ENCODE results near the gene HKDC1.
"Not testable (repeated sequence)": the region's sequence is repeated elsewhere in the genome, so short reads cannot be mapped to it uniquely, and the experiment has no call there.

Gene HKDC1

DNA sequence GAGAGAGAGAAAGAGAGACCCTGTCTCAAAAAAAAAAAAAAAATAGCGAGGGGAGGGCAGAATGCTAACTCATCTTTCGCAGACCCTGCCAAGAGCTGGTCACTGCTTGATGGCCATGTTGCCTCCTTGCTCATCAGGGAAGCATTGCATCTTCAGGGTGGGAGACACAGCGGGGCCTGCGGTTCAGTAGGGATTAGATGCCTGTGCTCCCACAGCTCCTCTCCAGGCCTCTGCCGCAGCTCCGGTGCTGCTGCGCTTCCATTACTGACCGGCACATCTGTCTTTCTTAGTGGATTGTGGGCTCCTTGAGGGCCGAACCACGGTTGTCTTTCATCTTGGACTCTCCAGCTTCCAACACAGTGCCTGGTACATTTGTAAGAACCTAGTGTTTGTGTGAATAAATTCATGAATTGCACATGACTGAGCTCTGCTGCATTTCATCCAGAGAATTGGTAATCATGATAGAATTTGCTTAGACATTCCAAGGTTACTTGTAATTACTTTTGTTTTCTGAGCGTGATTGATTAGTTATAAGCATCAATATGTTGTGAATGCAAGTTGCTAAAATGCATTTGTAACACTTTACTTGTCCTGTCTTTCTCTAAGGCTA, 75.0 kb downstream of the HKDC1 start:
- Histone ChIP-seq H3K27ac (ENCODE audit: low read length) (no peak overlapping the region), H3K9me3 (ENCODE audit: insufficient read depth, low read depth, low read length) (no peaks in the 10 kb centered on the region), H3K4me1 (ENCODE audit: insufficient read depth, low read length) (no peaks in the 10 kb centered on the region), H3K36me3 (ENCODE audit: insufficient read depth, low read depth, low read length) (no peaks in the 10 kb centered on the region), H3K27me3 (ENCODE audit: insufficient read depth, low read length) (no peaks in the 10 kb centered on the region), H3K4me3 (ENCODE audit: low read length) (no peak overlapping the region), H3K9ac (ENCODE audit: low read depth, low read length) (no peak overlapping the region)

DNA sequence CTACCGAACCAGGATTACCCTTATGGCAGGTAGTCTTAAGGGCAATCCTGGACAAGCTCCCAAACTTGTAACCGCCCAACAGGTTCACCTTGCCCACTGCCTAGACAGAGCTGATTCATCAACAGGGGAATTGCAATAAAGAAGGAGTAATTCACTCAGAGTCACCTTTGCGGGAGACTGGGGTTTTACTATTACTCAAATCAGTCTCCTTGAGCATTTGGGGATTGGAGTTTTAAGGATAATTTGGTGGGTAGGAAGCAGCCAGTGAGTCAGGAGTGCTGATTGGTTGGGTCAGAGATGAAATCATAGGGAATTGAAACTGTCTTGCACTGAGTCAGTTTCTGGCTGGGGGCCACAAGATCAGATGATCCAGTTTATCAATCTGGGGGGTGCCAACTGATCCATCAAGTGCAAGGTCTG, 83.5 kb downstream of the HKDC1 start:
- Histone ChIP-seq H3K36me3 (ENCODE audit: insufficient read depth, low read depth, low read length) (no peaks in the 10 kb centered on the region), H3K9ac (ENCODE audit: low read depth, low read length) (no peak overlapping the region), H3K9me3 (ENCODE audit: insufficient read depth, low read depth, low read length) (no peaks in the 10 kb centered on the region), H3K4me1 (ENCODE audit: insufficient read depth, low read length) (0 out of 2 replicates have a peak, but pooled peaks cover 2% of the 10 kb centered on the region), H3K4me3 (ENCODE audit: low read length) (no peak overlapping the region), H3K27me3 (ENCODE audit: insufficient read depth, low read length) (no peaks in the 10 kb centered on the region), H3K27ac (ENCODE audit: low read length) (no peak overlapping the region)

DNA sequence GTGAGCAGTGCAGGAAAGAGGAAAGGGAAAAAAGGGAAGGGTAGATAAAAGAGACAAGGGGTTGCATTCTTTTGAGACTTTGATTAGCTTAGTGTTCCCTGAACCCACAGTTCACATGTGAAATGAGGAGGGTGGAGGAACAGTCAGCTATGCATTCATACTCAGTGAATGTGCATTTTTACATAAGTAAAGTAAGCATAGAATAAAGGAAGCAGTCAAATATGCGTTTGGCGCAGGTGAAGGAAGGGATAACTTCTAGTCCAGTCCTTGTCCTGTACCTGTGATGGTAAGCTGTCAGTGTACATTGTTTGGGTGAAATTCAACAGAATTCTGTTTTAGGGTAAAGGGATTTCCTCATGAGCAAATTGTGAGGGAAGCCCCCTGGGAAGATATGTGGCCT, 86.3 kb downstream of the HKDC1 start:
- Histone ChIP-seq H3K9ac (ENCODE audit: low read depth, low read length) (no peak overlapping the region), H3K27me3 (ENCODE audit: insufficient read depth, low read length) (no peaks in the 10 kb centered on the region), H3K36me3 (ENCODE audit: insufficient read depth, low read depth, low read length) (no peaks in the 10 kb centered on the region), H3K9me3 (ENCODE audit: insufficient read depth, low read depth, low read length) (no peaks in the 10 kb centered on the region), H3K4me3 (ENCODE audit: low read length) (no peak overlapping the region), H3K27ac (ENCODE audit: low read length) (no peak overlapping the region), H3K4me1 (ENCODE audit: insufficient read depth, low read length) (0 out of 2 replicates have a peak, but pooled peaks cover 2% of the 10 kb centered on the region)

DNA sequence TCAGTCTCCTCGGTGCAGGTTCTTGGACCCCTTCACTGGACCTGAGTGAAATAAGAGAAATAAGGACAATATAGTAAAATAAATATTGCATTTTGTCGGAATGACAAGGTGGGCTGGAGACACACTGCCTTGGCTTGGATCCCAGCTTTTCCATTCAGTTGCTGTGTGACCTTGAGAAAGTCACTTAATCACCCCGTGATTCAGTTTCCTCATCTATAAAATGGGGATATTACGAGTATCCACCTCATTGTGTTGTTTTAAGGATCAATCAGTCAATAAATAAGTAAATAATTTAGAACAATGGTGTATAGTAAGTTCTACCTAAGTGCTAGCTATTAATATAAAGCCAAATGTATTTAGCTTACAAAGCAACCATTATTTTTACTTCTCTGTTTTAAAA, 87.3 kb downstream of the HKDC1 start:
- peaks cover 2% of the 10 kb centered on the region; the same call in 1 of the 2 replicates for H3K4me1 ChIP-seq (ENCODE audit: insufficient read depth, low read length)
- H3K36me3 ChIP-seq (ENCODE audit: insufficient read depth, low read depth, low read length) = no peaks in the 10 kb centered on the region

DNA sequence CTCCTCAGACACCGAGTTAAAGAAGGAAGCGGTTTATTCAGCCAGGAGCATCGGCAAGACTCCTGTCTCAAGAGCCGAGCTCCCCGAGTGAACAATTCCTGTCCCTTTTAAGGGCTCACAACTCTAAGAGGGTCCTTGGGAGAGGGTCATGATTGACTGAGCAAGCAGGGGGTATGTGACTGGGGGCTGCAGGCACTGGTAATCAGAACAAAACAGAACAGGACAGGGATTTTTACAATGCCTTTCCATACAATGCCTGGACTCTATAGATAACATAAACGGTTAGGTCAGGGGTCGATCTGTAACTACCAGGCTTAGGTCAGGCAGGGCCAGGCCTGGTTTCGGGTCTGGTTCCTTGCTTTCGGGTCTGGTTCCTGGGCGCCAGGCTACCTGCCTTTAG, 88.2 kb downstream of the HKDC1 start:
- H3K27ac ChIP-seq (ENCODE audit: low read length); H3K9me3 ChIP-seq (ENCODE audit: insufficient read depth, low read depth, low read length); H3K4me1 ChIP-seq (ENCODE audit: insufficient read depth, low read length); H3K27me3 ChIP-seq (ENCODE audit: insufficient read depth, low read length); H3K4me3 ChIP-seq (ENCODE audit: low read length); H3K36me3 ChIP-seq (ENCODE audit: insufficient read depth, low read depth, low read length); H3K9ac ChIP-seq (ENCODE audit: low read depth, low read length): not testable (repeated sequence)

More for the DNA sequence above, 87.3 kb downstream of the HKDC1 start:
- Histone ChIP-seq H3K4me3 (ENCODE audit: low read length) (no peak overlapping the region), H3K9ac (ENCODE audit: low read depth, low read length) (no peak overlapping the region), H3K27me3 (ENCODE audit: insufficient read depth, low read length) (no peaks in the 10 kb centered on the region), H3K27ac (ENCODE audit: low read length) (no peak overlapping the region), H3K9me3 (ENCODE audit: insufficient read depth, low read depth, low read length) (no peaks in the 10 kb centered on the region)

DNA sequence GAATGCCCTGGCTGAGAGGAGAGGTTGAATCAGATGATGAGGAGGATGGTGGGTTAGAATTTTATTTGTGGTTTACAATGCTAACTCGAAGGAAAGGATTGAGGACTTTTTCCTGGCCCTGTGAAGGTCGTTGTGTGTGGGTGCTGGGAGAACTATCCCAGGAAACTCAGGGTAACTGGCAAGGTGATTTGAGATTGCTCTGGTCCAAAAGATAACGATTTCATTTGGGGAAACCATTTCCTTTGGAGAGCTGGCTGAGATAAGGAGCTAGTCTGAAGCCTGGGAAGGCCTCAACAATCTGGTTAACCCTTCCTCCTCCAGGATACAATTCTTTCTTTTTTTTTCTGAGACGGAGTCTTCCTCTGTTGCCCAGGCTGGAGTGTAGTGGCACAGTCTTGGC, 91.2 kb downstream of the HKDC1 start:
- Histone ChIP-seq H3K9me3 (ENCODE audit: insufficient read depth, low read depth, low read length) (no peaks in the 10 kb centered on the region), H3K9ac (ENCODE audit: low read depth, low read length) (no peak overlapping the region), H3K27ac (ENCODE audit: low read length) (no peak overlapping the region), H3K36me3 (ENCODE audit: insufficient read depth, low read depth, low read length) (no peaks in the 10 kb centered on the region), H3K27me3 (ENCODE audit: insufficient read depth, low read length) (no peaks in the 10 kb centered on the region), H3K4me1 (ENCODE audit: insufficient read depth, low read length) (peaks cover 7% of the 10 kb centered on the region; the same call in 1 of the 2 replicates), H3K4me3 (ENCODE audit: low read length) (no peak overlapping the region)

DNA sequence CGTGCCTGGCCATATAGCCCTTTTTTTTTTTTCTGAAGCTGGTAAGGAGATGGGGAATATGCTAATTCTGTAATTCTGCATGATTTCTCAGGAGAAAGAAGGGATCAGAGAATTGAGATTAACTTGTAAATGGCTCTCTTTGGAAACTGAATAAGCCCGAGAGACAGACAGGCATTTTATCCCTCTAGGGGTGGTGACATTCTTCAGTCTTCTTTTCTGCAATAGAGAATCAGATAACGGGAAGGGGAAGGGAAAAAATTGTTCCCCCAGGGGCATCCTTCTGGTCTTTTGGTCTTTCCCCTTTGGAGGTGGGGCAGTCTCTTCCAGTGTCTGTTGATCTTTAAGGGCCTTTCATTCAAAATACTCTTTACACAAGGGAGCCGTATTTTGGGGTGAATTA, 92.4 kb downstream of the HKDC1 start:
- H3K36me3 ChIP-seq (ENCODE audit: insufficient read depth, low read depth, low read length) = no peaks in the 10 kb centered on the region
- no peaks in the 10 kb centered on the region for H3K27me3 ChIP-seq (ENCODE audit: insufficient read depth, low read length)
- no peaks in the 10 kb centered on the region for H3K9me3 ChIP-seq (ENCODE audit: insufficient read depth, low read depth, low read length)
- H3K4me1 ChIP-seq (ENCODE audit: insufficient read depth, low read length) = peaks cover 15% of the 10 kb centered on the region
- no peak overlapping the region for H3K9ac ChIP-seq (ENCODE audit: low read depth, low read length)
- no peak overlapping the region for H3K4me3 ChIP-seq (ENCODE audit: low read length)
- H3K27ac ChIP-seq (ENCODE audit: low read length) = no peak overlapping the region

DNA sequence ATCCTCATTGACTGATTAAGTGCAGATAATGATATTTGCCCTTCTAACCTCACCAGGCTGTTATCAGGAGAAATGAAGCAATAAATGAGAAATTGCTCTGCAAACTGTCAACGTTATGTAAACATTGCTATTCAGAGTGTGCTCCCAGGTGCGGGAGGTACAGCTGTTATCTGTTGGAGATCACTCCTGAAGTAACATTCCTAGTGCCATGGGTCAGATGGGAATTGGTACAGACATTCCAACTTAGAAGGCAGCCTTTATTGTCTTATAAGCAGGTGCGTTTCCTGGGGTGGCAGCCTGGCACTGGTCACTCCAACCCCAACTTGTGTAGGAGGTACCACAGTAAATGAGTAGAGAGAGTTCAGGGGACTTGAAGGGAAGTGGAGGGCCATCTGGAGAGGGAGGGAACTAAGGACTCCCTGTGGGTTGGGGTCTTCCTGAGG, 95.0 kb downstream of the HKDC1 start:
- no peak overlapping the region for H3K9ac ChIP-seq (ENCODE audit: low read depth, low read length)
- peaks cover 23% of the 10 kb centered on the region for H3K4me1 ChIP-seq (ENCODE audit: insufficient read depth, low read length)
- H3K9me3 ChIP-seq (ENCODE audit: insufficient read depth, low read depth, low read length) = no peaks in the 10 kb centered on the region
- no peak overlapping the region for H3K4me3 ChIP-seq (ENCODE audit: low read length)
- no peak overlapping the region for H3K27ac ChIP-seq (ENCODE audit: low read length)
- no peaks in the 10 kb centered on the region for H3K36me3 ChIP-seq (ENCODE audit: insufficient read depth, low read depth, low read length)
- H3K27me3 ChIP-seq (ENCODE audit: insufficient read depth, low read length) = no peaks in the 10 kb centered on the region

DNA sequence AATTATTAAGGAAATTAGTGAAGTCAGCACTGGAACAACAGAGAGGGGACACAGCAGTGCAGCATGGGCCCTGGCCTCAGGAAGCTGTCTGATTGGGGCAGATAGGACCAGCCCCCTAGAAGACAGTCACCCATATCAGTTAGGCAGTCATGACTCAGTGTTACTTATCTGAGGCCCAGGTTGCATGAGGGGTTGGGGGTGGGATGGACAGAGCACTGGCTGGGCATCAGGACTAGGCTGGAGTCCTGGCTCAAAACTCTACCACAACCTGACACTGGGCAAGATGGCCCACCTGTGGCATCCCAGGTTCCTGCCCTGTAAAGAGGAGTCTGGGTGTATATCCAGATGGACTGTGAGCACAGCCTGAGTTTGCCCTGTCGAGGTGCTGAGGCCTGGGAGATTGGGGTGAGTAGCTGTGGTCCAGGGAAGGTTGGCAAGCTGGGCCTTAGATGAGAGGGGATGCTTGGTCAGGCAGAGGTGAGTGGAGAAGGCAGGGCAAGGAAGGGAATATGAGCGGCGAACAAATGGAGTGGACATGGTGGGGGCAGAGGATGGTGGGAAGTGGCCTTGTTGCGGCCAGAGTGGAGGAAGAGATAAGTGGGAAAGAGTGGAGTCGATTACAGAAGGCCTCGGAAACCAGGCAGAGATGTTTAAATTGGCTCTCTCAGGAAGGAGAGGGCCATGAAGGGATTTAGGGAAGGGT, 95.6 kb downstream of the HKDC1 start:
- H3K9ac ChIP-seq (ENCODE audit: low read depth, low read length) = no peak overlapping the region
- no peaks in the 10 kb centered on the region for H3K27me3 ChIP-seq (ENCODE audit: insufficient read depth, low read length)
- H3K4me1 ChIP-seq (ENCODE audit: insufficient read depth, low read length) = peaks cover 25% of the 10 kb centered on the region
- no peak overlapping the region for H3K4me3 ChIP-seq (ENCODE audit: low read length)
- H3K27ac ChIP-seq (ENCODE audit: low read length) = no peak overlapping the region
- no peaks in the 10 kb centered on the region for H3K36me3 ChIP-seq (ENCODE audit: insufficient read depth, low read depth, low read length)
- H3K9me3 ChIP-seq (ENCODE audit: insufficient read depth, low read depth, low read length) = no peaks in the 10 kb centered on the region

DNA sequence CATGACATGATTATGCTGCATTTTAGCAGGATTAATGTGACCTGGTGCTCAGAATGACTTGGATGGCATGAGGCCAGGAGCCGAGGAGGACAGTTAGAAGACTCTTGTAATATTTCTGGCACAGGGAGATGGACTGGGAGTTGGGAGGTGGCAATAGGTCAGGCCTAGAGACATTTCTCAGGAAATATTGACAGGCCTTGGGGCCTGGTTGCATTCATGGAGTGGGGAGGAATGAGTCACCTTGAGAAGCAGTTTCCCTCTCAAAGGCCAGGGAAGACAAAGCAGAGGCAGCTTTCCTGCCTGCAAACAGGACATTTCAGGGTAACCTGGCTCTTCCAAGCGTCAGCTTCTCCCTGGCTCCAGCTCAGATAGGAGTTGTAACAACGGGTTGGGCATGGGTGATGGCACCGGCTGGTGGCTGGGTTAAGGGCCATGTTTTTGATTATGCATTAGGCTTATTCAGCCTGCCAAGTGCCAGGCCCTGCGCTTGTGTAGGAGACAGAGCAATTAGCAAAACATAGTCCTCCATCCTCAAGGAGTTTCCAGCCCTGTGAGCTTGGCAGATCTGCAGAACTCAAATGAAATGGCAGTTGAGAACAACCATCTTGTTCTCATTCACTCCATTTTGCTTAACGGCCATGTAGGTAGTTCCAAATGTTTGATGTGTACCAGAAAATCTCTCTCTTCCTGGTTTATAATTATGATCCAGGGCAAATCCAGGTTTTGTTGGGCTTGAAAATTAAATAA, 96.4 kb downstream of the HKDC1 start:
- Histone ChIP-seq H3K4me1 (ENCODE audit: insufficient read depth, low read length) (peaks cover 27% of the 10 kb centered on the region), H3K36me3 (ENCODE audit: insufficient read depth, low read depth, low read length) (no peaks in the 10 kb centered on the region), H3K9me3 (ENCODE audit: insufficient read depth, low read depth, low read length) (no peaks in the 10 kb centered on the region), H3K27ac (ENCODE audit: low read length) (no peak overlapping the region), H3K4me3 (ENCODE audit: low read length) (no peak overlapping the region), H3K27me3 (ENCODE audit: insufficient read depth, low read length) (no peaks in the 10 kb centered on the region), H3K9ac (ENCODE audit: low read depth, low read length) (no peak overlapping the region)
